HepG2 (cell line): ENCODE results near the gene MFSD6. TPM values are rescaled to one million over a fixed set of nuclear protein-coding genes. Genes with fewer than 3 reads are reported as not detected.

Experiments used
- ATAC-seq: fragments of 200-7000 bp; cut with Tn5 transposase; 3 replicates; pipeline ENCODE4 v1.9.1; 2020; ENCODE audit warnings: mild to moderate bottlenecking, moderate library complexity
- BruUV-seq: library from RNA; stranded (reverse); fragments of 400-500 nt; replicated peaks from 2 replicates; lab custom pipeline; 2021; lab: Mats Ljungman, UMichigan
- CTCF ChIA-PET: fragments of 300-600 bp; formaldehyde crosslinking; extraction: SDS; loops from one replicate; lab custom pipeline; 2021; ENCODE audit warnings: low total read pairs, inconsistent platforms, low intra/inter-chr PET ratio; lab: Yijun Ruan, JAX
- POLR2A ChIA-PET: fragments of 350-600 bp; sonication (Branson Sonifier 250); formaldehyde crosslinking; loops from one replicate; lab custom pipeline; 2020; ENCODE audit warnings: antibody characterized with exemption, inconsistent platforms; lab: Yijun Ruan, JAX
- DNase-seq: peaks from one replicate; pipeline ENCODE4 v3.0.0-alpha.2; 2015; ENCODE audit warnings: low spot score
- FAIRE-seq: peaks from 3 replicates; lab custom pipeline; 2011; peaks lifted over from hg19 to GRCh38; lab: Jason Lieb, UNC
- H2AFZ ChIP-seq: one replicate; pipeline ENCODE4 v1.6.1; 2011; ENCODE audit warnings: low read length, inconsistent platforms
- H3K27ac ChIP-seq: fragments of 300-600 bp; 3 replicates; pipeline ENCODE4 v1.8.0; 2011; ENCODE audit warnings: mixed run types, mild to moderate bottlenecking, mixed read lengths, low read length, inconsistent platforms; ENCODE audit not compliant: insufficient read depth; ENCODE audit errors: extremely low read length
- H3K27me3 ChIP-seq, 2 experiments: fragments of 200-600 bp in 1 of 2; 2 replicates in 1 of 2; 3 replicates in 1 of 2; pipeline versions ENCODE4 v1.6.0 to v1.8.0; 2011; ENCODE audit warnings: low read length in 2 of 2, mild to moderate bottlenecking in 2 of 2, moderate library complexity in 2 of 2, inconsistent platforms in 1 of 2; ENCODE audit not compliant: insufficient read depth in 2 of 2, control insufficient read depth in 1 of 2
- H3K36me3 ChIP-seq, 2 experiments: fragments of 200-600 bp in 1 of 2; replicated peaks in 1 of 2; 2 replicates in 1 of 2; 3 replicates in 1 of 2; pipeline versions ENCODE4 v1.5.1 to v1.8.0; 2011; ENCODE audit warnings: low read length in 2 of 2, inconsistent platforms in 1 of 2; ENCODE audit not compliant: insufficient read depth in 2 of 2, control insufficient read depth in 1 of 2
- H3K4me1 ChIP-seq: 2 replicates; pipeline ENCODE4 v1.5.1; 2012; ENCODE audit warnings: low read length, inconsistent platforms; ENCODE audit not compliant: insufficient read depth
- H3K4me2 ChIP-seq: 2 replicates; pipeline ENCODE4 v1.6.0; 2011; ENCODE audit warnings: low read depth, low read length, inconsistent platforms
- H3K4me3 ChIP-seq, 3 experiments: fragments of 200-600 bp in 1 of 3; sonication (generic), shearing (Covaris generic) in 1 of 3; replicated peaks in 1 of 3; 2 replicates each; pipeline ENCODE4 v1.5.1; 2011 to 2016; ENCODE audit warnings: low read length in 3 of 3, inconsistent platforms in 2 of 3, low read depth in 2 of 3, mild to moderate bottlenecking in 2 of 3, control low read depth in 1 of 3, mixed read lengths in 1 of 3; ENCODE audit not compliant: insufficient read depth in 1 of 3
- H3K79me2 ChIP-seq: one replicate; pipeline ENCODE4 v1.6.1; 2011; ENCODE audit warnings: low read length, inconsistent platforms; ENCODE audit not compliant: insufficient read depth
- H3K9ac ChIP-seq: 2 replicates; pipeline ENCODE4 v1.6.0; 2011; ENCODE audit warnings: mild to moderate bottlenecking, low read depth, low read length, inconsistent platforms; ENCODE audit not compliant: insufficient read depth
- H3K9me3 ChIP-seq: 2 replicates; pipeline ENCODE4 v1.5.1; 2012; ENCODE audit warnings: mild to moderate bottlenecking, low read length
- H4K20me1 ChIP-seq: 2 replicates; pipeline ENCODE4 v1.6.0; 2011; ENCODE audit warnings: inconsistent platforms, mild to moderate bottlenecking, low read length, moderate library complexity; ENCODE audit not compliant: insufficient read depth
- ADNP ChIP-seq: sonication (generic); formaldehyde crosslinking; IDR thresholded peaks from 2 replicates; pipeline ENCODE4 v1.4.0; 2020; ENCODE audit warnings: missing genetic modification reagents
- ARHGAP35 ChIP-seq: sonication (generic); formaldehyde crosslinking; IDR thresholded peaks from 2 replicates; pipeline ENCODE4 v1.9.0; 2022; ENCODE audit warnings: mild to moderate bottlenecking, inconsistent platforms, moderate library complexity, missing genetic modification reagents, borderline replicate concordance
- BCL6 ChIP-seq: IDR thresholded peaks from 2 replicates; pipeline ENCODE4 v1.6.1; 2016; ENCODE audit warnings: missing genetic modification reagents, missing compliant biosample characterization
- CBX1 ChIP-seq: IDR thresholded peaks from one replicate; pipeline ENCODE4 v1.6.1; 2016; ENCODE audit warnings: antibody characterized with exemption, low read depth
- CREB1 ChIP-seq, 2 experiments: fragments of 450-650 bp in 1 of 2; IDR thresholded peaks; 2 replicates each; pipeline ENCODE4 v1.6.1; 2016 to 2017; ENCODE audit warnings: control low read depth in 1 of 2, mild to moderate bottlenecking in 1 of 2, missing compliant biosample characterization in 1 of 2, missing genetic modification characterization in 1 of 2
- DRAP1 ChIP-seq: IDR thresholded peaks from 2 replicates; pipeline ENCODE4 v1.6.1; 2016; ENCODE audit warnings: missing genetic modification reagents, missing compliant biosample characterization
- ESRRA ChIP-seq: sonication (generic); formaldehyde crosslinking; IDR thresholded peaks from 2 replicates; pipeline ENCODE4 v1.5.1; 2020; ENCODE audit warnings: mild to moderate bottlenecking, low read depth, missing genetic modification reagents
- FOXK2 ChIP-seq: fragments of 450-650 bp; IDR thresholded peaks from 2 replicates; pipeline ENCODE4 v1.6.1; 2016
- HNRNPK ChIP-seq: fragments of 200-400 bp; formaldehyde crosslinking; IDR thresholded peaks from 2 replicates; pipeline ENCODE4 v1.6.1; 2018; ENCODE audit warnings: low read length, low read depth, moderate library complexity, mild to moderate bottlenecking; ENCODE audit not compliant: poor library complexity, severe bottlenecking
- HOXA5 ChIP-seq: sonication (generic); formaldehyde crosslinking; IDR thresholded peaks from 2 replicates; pipeline ENCODE4 v1.4.0; 2020; ENCODE audit warnings: missing genetic modification reagents
- MEIS1 ChIP-seq: sonication (generic); formaldehyde crosslinking; IDR thresholded peaks from 2 replicates; pipeline ENCODE4 v1.9.0; 2021; ENCODE audit warnings: mild to moderate bottlenecking, missing genetic modification reagents, moderate library complexity, borderline replicate concordance
- SATB2 ChIP-seq: sonication (generic); formaldehyde crosslinking; IDR thresholded peaks from 2 replicates; pipeline ENCODE4 v1.5.0; 2020; ENCODE audit warnings: missing genetic modification reagents
- SIX1 ChIP-seq: sonication (generic); formaldehyde crosslinking; IDR thresholded peaks from 2 replicates; pipeline ENCODE4 v1.4.0; 2020; ENCODE audit warnings: missing genetic modification reagents, borderline replicate concordance
- SRY ChIP-seq: sonication (generic); formaldehyde crosslinking; IDR thresholded peaks from 2 replicates; pipeline ENCODE4 v1.8.0; 2022; ENCODE audit warnings: mild to moderate bottlenecking, missing genetic modification reagents
- THAP11 ChIP-seq: IDR thresholded peaks from 2 replicates; pipeline ENCODE4 v1.6.1; 2016; ENCODE audit warnings: missing biosample characterization, missing genetic modification reagents
- YY1 ChIP-seq: IDR thresholded peaks from 2 replicates; pipeline ENCODE4 v1.6.1; 2011; ENCODE audit warnings: low read length, low read depth, moderate library complexity, mild to moderate bottlenecking; ENCODE audit not compliant: insufficient read depth, insufficient replicate concordance
- ZNF468 ChIP-seq: sonication (generic); formaldehyde crosslinking; IDR thresholded peaks from 2 replicates; pipeline ENCODE4 v1.8.0; 2022; ENCODE audit warnings: mild to moderate bottlenecking, moderate library complexity, missing genetic modification reagents
- ZNF549 ChIP-seq: sonication (generic); formaldehyde crosslinking; IDR thresholded peaks from 2 replicates; pipeline ENCODE4 v1.5.0; 2020; ENCODE audit warnings: missing genetic modification reagents
- ZNF709 ChIP-seq: sonication (generic); formaldehyde crosslinking; IDR thresholded peaks from 2 replicates; pipeline ENCODE4 v1.5.0; 2020; ENCODE audit warnings: mild to moderate bottlenecking, missing genetic modification reagents
- ZNF746 ChIP-seq: sonication (generic); formaldehyde crosslinking; IDR thresholded peaks from 2 replicates; pipeline ENCODE4 v1.8.0; 2022; ENCODE audit warnings: mild to moderate bottlenecking, missing genetic modification reagents
- ZNF773 ChIP-seq: sonication (generic); formaldehyde crosslinking; IDR thresholded peaks from 2 replicates; pipeline ENCODE4 v1.4.0; 2020; ENCODE audit warnings: missing genetic modification reagents, borderline replicate concordance
- in situ Hi-C: cut with HindIII; loops from 2 replicates; pipeline ENCODE4 v1.10.0; 2017; ENCODE audit warnings: low pct_unique_long_range_greater_than_20kb; ENCODE audit not compliant: extremely low pct_ligation_motif_present
- intact Hi-C: fragments of 100-400 bp; cut with micrococcal nuclease; formaldehyde crosslinking; loops from one replicate; pipeline ENCODE4 v1.10.0; 2022; ENCODE audit not compliant: unreplicated experiment
- polyA plus RNA-seq, 8 experiments: library from polyadenylated mRNA; depleted of rRNA in 3 of 8; stranded (reverse) in 7 of 8; unstranded in 1 of 8; fragments of >200 nt; fragmentation: Illumina TruSeq in 4 of 8; extraction: Trizol in 4 of 8; gene quantifications; 2 replicates each; pipeline versions ENCODE4 v1.2.1 to v1.2.3, GENCODE V29; 2011 to 2016; ENCODE audit warnings: low read depth in 4 of 8, missing spikeins in 1 of 8, mixed read lengths in 1 of 8; ENCODE audit not compliant: insufficient read depth in 1 of 8
- total RNA-seq, 5 experiments: library from RNA; depleted of rRNA; stranded (reverse); fragments of >200 nt; fragmentation: Illumina TruSeq; extraction: Trizol; gene quantifications; 2 replicates each; pipeline ENCODE4 v1.2.3, GENCODE V29; 2016; ENCODE audit warnings: low read depth in 1 of 5
- TF ChIP-seq, protein P1 (sequence below): sonication (generic); formaldehyde crosslinking; IDR thresholded peaks from 2 replicates; pipeline ENCODE4 v1.4.0; 2020; ENCODE audit warnings: mild to moderate bottlenecking, low read depth, missing genetic modification reagents

MFSD6 gene
- total and polyA plus RNA-seq, 2 of the 13 experiments (the other 11 are each of a cell fraction or from before 2014, with no cell fraction given), result 0.92 to 1.4 TPM

GRCh38 chr2:190436557-190436956 is 28.4 kb downstream of the MFSD6 start (continued):
- no peak for TF ChIP-seq HOXA5 (CRISPR knock-in tag)
- TF ChIP-seq ADNP (CRISPR knock-in tag), result no peak

DNA sequence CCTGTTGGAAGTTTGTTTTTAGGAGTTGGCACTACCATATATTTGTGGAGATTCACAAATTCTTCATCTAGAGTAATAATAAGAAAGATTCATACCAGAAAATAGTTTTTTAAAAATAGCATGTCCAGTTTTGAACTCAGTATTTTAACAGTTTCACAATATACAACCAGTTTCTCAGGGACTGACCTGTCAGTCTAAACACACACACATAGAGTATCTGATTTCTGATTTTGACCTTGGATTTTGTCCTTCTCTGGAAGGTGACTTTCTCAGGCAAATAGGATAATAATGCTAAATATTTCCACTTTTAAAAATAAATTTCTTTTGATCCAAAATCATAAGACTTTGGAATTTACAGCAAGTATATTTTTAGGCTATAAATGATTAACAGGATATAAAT is 32.0 kb downstream of the MFSD6 start:
- FAIRE-seq, result no peak
- intact Hi-C loops, result no loop called here
- CTCF ChIA-PET, result no interaction called here
- TF ChIP-seq DRAP1 (no peak), BCL6 (no peak), HNRNPK (no peak), ZNF709 (CRISPR knock-in tag) (no peak), CREB1 (IDR thresholded peaks at IDR 0.05) (no peak), CREB1 (CRISPR knock-in tag; IDR thresholded peaks at IDR 0.05) (no peak), ESRRA (CRISPR knock-in tag) (0 out of 2 replicates have a peak, but pooled peaks have one; percentile 49), THAP11 (no peak), YY1 (no peak), ZNF773 (CRISPR knock-in tag) (no peak), MEIS1 (no peak), ZNF468 (CRISPR knock-in tag) (no peak), SATB2 (CRISPR knock-in tag) (no peak), CBX1 (no peak), SRY (CRISPR knock-in tag) (no peak), ARHGAP35 (CRISPR knock-in tag) (no peak), ZNF549 (no peak), FOXK2 (no peak), SIX1 (peak; percentile 53; the same call in 1 of the 2 replicates), ZNF746 (CRISPR knock-in tag) (no peak)
- TF ChIP-seq, protein P1, sequence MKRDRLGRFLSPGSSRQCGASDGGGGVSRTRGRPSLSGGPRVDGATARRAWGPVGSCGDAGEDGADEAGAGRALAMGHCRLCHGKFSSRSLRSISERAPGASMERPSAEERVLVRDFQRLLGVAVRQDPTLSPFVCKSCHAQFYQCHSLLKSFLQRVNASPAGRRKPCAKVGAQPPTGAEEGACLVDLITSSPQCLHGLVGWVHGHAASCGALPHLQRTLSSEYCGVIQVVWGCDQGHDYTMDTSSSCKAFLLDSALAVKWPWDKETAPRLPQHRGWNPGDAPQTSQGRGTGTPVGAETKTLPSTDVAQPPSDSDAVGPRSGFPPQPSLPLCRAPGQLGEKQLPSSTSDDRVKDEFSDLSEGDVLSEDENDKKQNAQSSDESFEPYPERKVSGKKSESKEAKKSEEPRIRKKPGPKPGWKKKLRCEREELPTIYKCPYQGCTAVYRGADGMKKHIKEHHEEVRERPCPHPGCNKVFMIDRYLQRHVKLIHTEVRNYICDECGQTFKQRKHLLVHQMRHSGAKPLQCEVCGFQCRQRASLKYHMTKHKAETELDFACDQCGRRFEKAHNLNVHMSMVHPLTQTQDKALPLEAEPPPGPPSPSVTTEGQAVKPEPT (CRISPR knock-in tag), result no peak

More for the DNA sequence above, 32.0 kb downstream of the MFSD6 start:
- H3K4me3 ChIP-seq, result no peak overlapping the region
- H2AFZ ChIP-seq, result no peak overlapping the region
- no peaks in the 10 kb centered on the region for H3K9me3 ChIP-seq
- no peaks in the 10 kb centered on the region for H3K27me3 ChIP-seq
- peaks cover 20% of the 10 kb centered on the region; the same call in 1 of the 2 replicates for H3K4me1 ChIP-seq
- in situ Hi-C loops, result no loop called here
- H3K27ac ChIP-seq, result no peak overlapping the region
- no peaks in the 10 kb centered on the region for H3K79me2 ChIP-seq
- no TSS peak for BruUV-seq
- no peaks in the 10 kb centered on the region for H4K20me1 ChIP-seq
- no peak overlapping the region for H3K4me2 ChIP-seq
- H3K36me3 ChIP-seq, result no peaks in the 10 kb centered on the region
- POLR2A ChIA-PET, result no interaction called here
- ATAC-seq (0 out of 3 replicates have a peak, but pooled peaks have one; percentile 30), DNase-seq (no peak)
- H3K9ac ChIP-seq, result no peak overlapping the region
